ENCODE measurements around the gene FAM210A. TPM values are rescaled to one million over a fixed set of nuclear protein-coding genes. Genes with fewer than 3 reads are reported as not detected.
A peak's percentile ranks its signal among the peaks of the same experiment; 100 is the strongest.
"Not testable (repeated sequence)": the region's sequence is repeated elsewhere in the genome, so short reads cannot be mapped to it uniquely, and the experiment has no call there.

FAM210A gene
- total and polyA plus RNA-seq, 2 of the 4 experiments (the other 2 are of a cell fraction): 9.8 to 25.3 TPM

GRCh38 chr18:13696961-13697360 is 29.4 kb downstream of the FAM210A start:
- no peak overlapping the region for H2BK15ac ChIP-seq (ENCODE audit: low read depth, low read length)
- H2BK20ac ChIP-seq (ENCODE audit: low read depth, low read length): no peak overlapping the region
- no peak overlapping the region for H2BK120ac ChIP-seq (ENCODE audit: low read depth, low read length)
- DNase-seq: peak; percentile 17
- in situ Hi-C loops (cut with MboI; ENCODE audit: low sequenced_read_pairs): no loop called here
- WGBS, 2 experiments (ENCODE audit: extremely low coverage in 2 of 2, insufficient read length in 1 of 2): no CpG with 5 or more reads among the region's 3 CpGs
- H3K9ac ChIP-seq (ENCODE audit: low read depth, low read length): no peak overlapping the region
- dilution Hi-C loops (cut with HindIII; ENCODE audit: low sequenced_read_pairs, unreplicated experiment): no loop called here
- H4K5ac ChIP-seq (ENCODE audit: low read depth, low read length): no peak overlapping the region
- peaks cover 2% of the 10 kb centered on the region; the same call in 1 of the 2 replicates for H3K9me3 ChIP-seq (ENCODE audit: control insufficient read depth, insufficient read depth, low read length)
- no peak for TF ChIP-seq POLR2A (IDR thresholded peaks at IDR 0.05; ENCODE audit: low read depth, low read length)
- no peak for TF ChIP-seq CEBPB (IDR thresholded peaks at IDR 0.05; ENCODE audit: low read depth, low read length)
- no peak for TF ChIP-seq RFX5 (IDR thresholded peaks at IDR 0.05; ENCODE audit: low read depth, low read length)
- TF ChIP-seq SMC3 (IDR thresholded peaks at IDR 0.05; ENCODE audit: low read depth, low read length): no peak
- no peak overlapping the region for H2AFZ ChIP-seq (replicated peaks; ENCODE audit: low read length, poor library complexity)
- peaks cover 8 to 14% of the 10 kb centered on the region in 2 experiments for H3K79me1 ChIP-seq (ENCODE audit: low read depth in 1 of 2, low read length in 2 of 2)
- H3K9me1 ChIP-seq (ENCODE audit: insufficient read depth, low read length): no peaks in the 10 kb centered on the region
- no peaks in the 10 kb centered on the region for H3K4me1 ChIP-seq (ENCODE audit: control insufficient read depth, insufficient read depth, low read length)
- H3K4me3 ChIP-seq (ENCODE audit: insufficient read depth, low read depth, low read length): no peak overlapping the region
- H3K36me3 ChIP-seq (ENCODE audit: control insufficient read depth, insufficient read depth, low read length): 0 out of 2 replicates have a peak, but pooled peaks cover 1% of the 10 kb centered on the region
- no peak overlapping the region for H3K4me2 ChIP-seq (ENCODE audit: low read depth, low read length)
- H3K27me3 ChIP-seq (ENCODE audit: control insufficient read depth, insufficient read depth, low read length): no peaks in the 10 kb centered on the region
- no peak overlapping the region for H2BK5ac ChIP-seq (ENCODE audit: low read depth, low read length, poor library complexity, severe bottlenecking)
- no peak overlapping the region for H3K4ac ChIP-seq (ENCODE audit: low read depth, low read length)
- ChIA-PET CTCF (interaction anchor here (1.2 kb wide), 1 partner anchor 8 kb away, joined by 3 read pairs; no protein-coding TSS in a partner anchor), POLR2A (ENCODE audit: unreplicated experiment) (no interaction called here)
- H3K56ac ChIP-seq (ENCODE audit: extremely low read depth, insufficient read depth, low read length): no peak overlapping the region
- H3K18ac ChIP-seq (ENCODE audit: low read depth, low read length): no peak overlapping the region
- no peak overlapping the region for H4K8ac ChIP-seq (ENCODE audit: low read depth in 2 of 2, low read length in 2 of 2)
- no peak overlapping the region for H2AK5ac ChIP-seq (ENCODE audit: low read depth, low read length)
- peak; percentile 27; the same call in 1 of the 2 replicates for ATAC-seq (ENCODE audit: low read depth)
- H3K14ac ChIP-seq (replicated peaks; ENCODE audit: low read depth, low read length): no peak overlapping the region
- no peak overlapping the region for H3K27ac ChIP-seq (ENCODE audit: insufficient read depth, low read length)
- intact Hi-C loops (cut with micrococcal nuclease): no loop called here
- no peak overlapping the region for H2AK9ac ChIP-seq (replicated peaks; ENCODE audit: low read depth, low read length, poor library complexity)
- no peak overlapping the region for H4K91ac ChIP-seq (ENCODE audit: insufficient read depth, low read depth, low read length)
- peaks cover 14% of the 10 kb centered on the region for H4K20me1 ChIP-seq (ENCODE audit: insufficient read depth, low read length)
- no peak overlapping the region for H3K23ac ChIP-seq (ENCODE audit: low read depth, low read length)
- no TSS peak for BruUV-seq (replicated peaks)

GRCh38 chr18:13695337-13695736 is 31.0 kb downstream of the FAM210A start:
- WGBS, 2 experiments (ENCODE audit: extremely low coverage in 2 of 2, insufficient read length in 1 of 2): no CpG with 5 or more reads among the region's 5 CpGs
- dilution Hi-C loops (cut with HindIII; ENCODE audit: low sequenced_read_pairs, unreplicated experiment): not testable (repeated sequence)

More at GRCh38 chr18:13695337-13695736, 31.0 kb downstream of the FAM210A start:
- H3K79me1 ChIP-seq (ENCODE audit: low read depth in 1 of 2, low read length in 2 of 2); H2BK120ac ChIP-seq (ENCODE audit: low read depth, low read length); H3K9me1 ChIP-seq (ENCODE audit: insufficient read depth, low read length); H2AK5ac ChIP-seq (ENCODE audit: low read depth, low read length); H3K14ac ChIP-seq (replicated peaks; ENCODE audit: low read depth, low read length); in situ Hi-C loops (cut with MboI; ENCODE audit: low sequenced_read_pairs); H4K91ac ChIP-seq (ENCODE audit: insufficient read depth, low read depth, low read length); intact Hi-C loops (cut with micrococcal nuclease); H4K5ac ChIP-seq (ENCODE audit: low read depth, low read length); POLR2A ChIA-PET (ENCODE audit: unreplicated experiment); DNase-seq; H4K8ac ChIP-seq (ENCODE audit: low read depth in 2 of 2, low read length in 2 of 2); H3K27me3 ChIP-seq (ENCODE audit: control insufficient read depth, insufficient read depth, low read length); H2AK9ac ChIP-seq (replicated peaks; ENCODE audit: low read depth, low read length, poor library complexity); H3K56ac ChIP-seq (ENCODE audit: extremely low read depth, insufficient read depth, low read length); H3K23ac ChIP-seq (ENCODE audit: low read depth, low read length); H3K4me1 ChIP-seq (ENCODE audit: control insufficient read depth, insufficient read depth, low read length); BruUV-seq (replicated peaks); H3K4me3 ChIP-seq (ENCODE audit: insufficient read depth, low read depth, low read length); H3K27ac ChIP-seq (ENCODE audit: insufficient read depth, low read length); H2BK15ac ChIP-seq (ENCODE audit: low read depth, low read length); H3K4ac ChIP-seq (ENCODE audit: low read depth, low read length); H2BK5ac ChIP-seq (ENCODE audit: low read depth, low read length, poor library complexity, severe bottlenecking); CTCF ChIA-PET; ATAC-seq (ENCODE audit: low read depth); H3K9me3 ChIP-seq (ENCODE audit: control insufficient read depth, insufficient read depth, low read length); H3K9ac ChIP-seq (ENCODE audit: low read depth, low read length); H3K4me2 ChIP-seq (ENCODE audit: low read depth, low read length); H3K36me3 ChIP-seq (ENCODE audit: control insufficient read depth, insufficient read depth, low read length); H2AFZ ChIP-seq (replicated peaks; ENCODE audit: low read length, poor library complexity); H2BK20ac ChIP-seq (ENCODE audit: low read depth, low read length); H3K18ac ChIP-seq (ENCODE audit: low read depth, low read length): not testable (repeated sequence)
- H4K20me1 ChIP-seq (ENCODE audit: insufficient read depth, low read length): peaks cover 14% of the 10 kb centered on the region

Measured in IMR-90 (cell line).